Measurements from ENCODE around the gene CARD14. TPM values are rescaled to one million over a fixed set of nuclear protein-coding genes. Genes with fewer than 3 reads are reported as not detected.

Gene CARD14
- total RNA-seq, 1 donor from 2014 or later = not detected

- ChIA-PET POLR2A (no interaction called here), CTCF (no interaction called here)
- no peak for DNase-seq
- Mint-ChIP-seq H3K4me3 (no peak overlapping the region), H3K4me1 (no peaks in the 10 kb centered on the region), H3K27ac (no peak overlapping the region), H3K9me3 (peaks cover 7% of the 10 kb centered on the region), H3K36me3 (ENCODE audit: low read depth) (peaks cover 10% of the 10 kb centered on the region), H3K27me3 (no peaks in the 10 kb centered on the region)
- ATAC-seq (ENCODE audit: low read depth) = no peak
- TF ChIP-seq CTCF (IDR thresholded peaks at IDR 0.05) = no peak
- intact Hi-C loops (cut with micrococcal nuclease) = no loop called here
These were observed 57.8 kb downstream of the CARD14 start for GRCh38 chr17:80227666-80228065.

- DNase-seq (no peak), ATAC-seq (ENCODE audit: low read depth) (no peak)
- ChIA-PET CTCF (no interaction called here), POLR2A (no interaction called here)
- no peaks in the 10 kb centered on the region for H3K27me3 Mint-ChIP-seq
- H3K27ac Mint-ChIP-seq = no peak overlapping the region
- no peak for TF ChIP-seq CTCF (IDR thresholded peaks at IDR 0.05)
- intact Hi-C loops (cut with micrococcal nuclease) = no loop called here
- peaks cover 10% of the 10 kb centered on the region for H3K9me3 Mint-ChIP-seq
- peaks cover 15% of the 10 kb centered on the region for H3K36me3 Mint-ChIP-seq (ENCODE audit: low read depth)
- no peak overlapping the region for H3K4me3 Mint-ChIP-seq
- no peaks in the 10 kb centered on the region for H3K4me1 Mint-ChIP-seq
These were observed 58.6 kb downstream of the CARD14 start for GRCh38 chr17:80228477-80228876.

- Mint-ChIP-seq H3K36me3 (ENCODE audit: low read depth) (peaks cover 17% of the 10 kb centered on the region), H3K9me3 (peaks cover 10% of the 10 kb centered on the region), H3K4me3 (no peak overlapping the region), H3K27ac (no peak overlapping the region), H3K27me3 (no peaks in the 10 kb centered on the region), H3K4me1 (no peaks in the 10 kb centered on the region)
- no peak for DNase-seq
- CTCF ChIA-PET = no interaction called here
- no peak for TF ChIP-seq CTCF (IDR thresholded peaks at IDR 0.05)
- POLR2A ChIA-PET = no interaction called here
- intact Hi-C loops (cut with micrococcal nuclease) = no loop called here
- ATAC-seq (ENCODE audit: low read depth) = no peak
These were observed 59.2 kb downstream of the CARD14 start for GRCh38 chr17:80229011-80229410.

- Mint-ChIP-seq H3K4me3 (no peak overlapping the region), H3K4me1 (no peaks in the 10 kb centered on the region), H3K9me3 (peaks cover 15% of the 10 kb centered on the region), H3K27ac (no peak overlapping the region), H3K36me3 (ENCODE audit: low read depth) (peaks cover 25% of the 10 kb centered on the region), H3K27me3 (no peaks in the 10 kb centered on the region)
- ATAC-seq (ENCODE audit: low read depth) (no peak), DNase-seq (no peak)
- TF ChIP-seq CTCF (IDR thresholded peaks at IDR 0.05) = no peak
- intact Hi-C loops (cut with micrococcal nuclease) = no loop called here
- POLR2A ChIA-PET = no interaction called here
- CTCF ChIA-PET = no interaction called here
These were observed 62.6 kb downstream of the CARD14 start for GRCh38 chr17:80232438-80232837.

GRCh38 chr17:80233202-80233601 lies 63.4 kb downstream of the CARD14 start:
- H3K4me1 Mint-ChIP-seq = no peaks in the 10 kb centered on the region
- CTCF ChIA-PET = no interaction called here
- no peak for TF ChIP-seq CTCF (IDR thresholded peaks at IDR 0.05)
- H3K36me3 Mint-ChIP-seq (ENCODE audit: low read depth) = peaks cover 25% of the 10 kb centered on the region
- ATAC-seq (ENCODE audit: low read depth) = no peak
- H3K9me3 Mint-ChIP-seq = peaks cover 15% of the 10 kb centered on the region
- no peak overlapping the region for H3K4me3 Mint-ChIP-seq
- intact Hi-C loops (cut with micrococcal nuclease) = no loop called here
- H3K27me3 Mint-ChIP-seq = no peaks in the 10 kb centered on the region
- no peak for DNase-seq
- POLR2A ChIA-PET = no interaction called here
- H3K27ac Mint-ChIP-seq = no peak overlapping the region

Data from activated B cell treated with CpG ODN at 0.5 μM for 24 hours (primary cell).